Raji (cell line): Measurements from ENCODE around the gene RTP3.

Experiments used
- POLR2A ChIP-seq: IDR thresholded peaks from 2 replicates; pipeline ENCODE4 v1.6.1; 2011; ENCODE audit warnings: low read depth, low read length, control low read depth; ENCODE audit not compliant: insufficient read depth

RTP3 gene

GRCh38 chr3:46495901-46496456 is 1.8 kb upstream of the RTP3 start:
- TF ChIP-seq POLR2A = no peak

GRCh38 chr3:46496746-46497555 is 825 bp upstream of the RTP3 start:
- no peak for TF ChIP-seq POLR2A

GRCh38 chr3:46498916-46499519 is 1.2 kb downstream of the RTP3 start:
- no peak for TF ChIP-seq POLR2A

GRCh38 chr3:46500656-46501635 is 3.2 kb downstream of the RTP3 start:
- TF ChIP-seq POLR2A = no peak

GRCh38 chr3:46501702-46502101 is 3.9 kb downstream of the RTP3 start:
- no peak for TF ChIP-seq POLR2A

- no peak for TF ChIP-seq POLR2A
Observed at GRCh38 chr3:46503200-46503874, 5.6 kb downstream of the RTP3 start.

- no peak for TF ChIP-seq POLR2A
Observed at GRCh38 chr3:46504789-46505188, 7.0 kb downstream of the RTP3 start.

- TF ChIP-seq POLR2A = no peak
Observed at GRCh38 chr3:46505953-46506352, 8.2 kb downstream of the RTP3 start.

GRCh38 chr3:46506526-46506925 is 8.8 kb downstream of the RTP3 start:
- TF ChIP-seq POLR2A = no peak

GRCh38 chr3:46508850-46509591 is 11.2 kb downstream of the RTP3 start:
- TF ChIP-seq POLR2A = no peak

GRCh38 chr3:46509661-46510187 is 11.9 kb downstream of the RTP3 start:
- TF ChIP-seq POLR2A = no peak

- no peak for TF ChIP-seq POLR2A
Observed at GRCh38 chr3:46512191-46512749, 14.5 kb downstream of the RTP3 start.

- no peak for TF ChIP-seq POLR2A
Observed at GRCh38 chr3:46516521-46516920, 18.7 kb downstream of the RTP3 start.
